B cell (primary cell): ENCODE data around the gene GNAT3. TPM values are rescaled to one million over a fixed set of nuclear protein-coding genes. Genes with fewer than 3 reads are reported as not detected.

Source experiments
- ATAC-seq: fragments of 200-7000 bp; cut with Tn5 transposase; one replicate; pipeline ENCODE4 v1.10.0; 2021; ENCODE audit warnings: low read depth, mild to moderate bottlenecking, moderate number of reproducible peaks, moderate library complexity
- CTCF ChIA-PET: fragments of 350-600 bp; sonication (Branson Sonifier 250); formaldehyde crosslinking; loops from one replicate; lab custom pipeline; 2021; ENCODE audit warnings: antibody characterized with exemption, inconsistent platforms; lab: Charles Lee
- POLR2A ChIA-PET: fragments of 350-600 bp; sonication (Branson Sonifier 250); formaldehyde crosslinking; loops from one replicate; lab custom pipeline; 2021; ENCODE audit warnings: antibody characterized with exemption; lab: Charles Lee
- DNase-seq: peaks from one replicate; pipeline ENCODE4 v3.0.0; 2013
- H2AFZ ChIP-seq: 2 replicates; pipeline ENCODE4 v1.6.1; 2012; ENCODE audit warnings: mild to moderate bottlenecking, low read depth, low read length; ENCODE audit not compliant: insufficient read depth, poor library complexity, severe bottlenecking
- H3K27ac ChIP-seq, 2 donors: 1 replicate in 1 of 2; 2 replicates in 1 of 2; pipeline ENCODE4 v1.5.1; 2012 to 2013; ENCODE audit warnings: low read length in 2 of 2, mild to moderate bottlenecking in 2 of 2, moderate library complexity in 1 of 2
- H3K27me3 ChIP-seq, 4 experiments: fragments of 200-600 bp in 1 of 4; sonication (generic) in 1 of 4; replicated peaks in 1 of 4; 1 replicate in 2 of 4; 2 replicates in 2 of 4; pipeline versions ENCODE4 v1.6.1 to v1.7.0; 2013 to 2016; ENCODE audit warnings: low read length in 3 of 4, mild to moderate bottlenecking in 2 of 4, mixed read lengths in 1 of 4, moderate library complexity in 1 of 4; ENCODE audit not compliant: insufficient read depth in 4 of 4, control insufficient read depth in 3 of 4; ENCODE audit errors: control extremely low read depth in 1 of 4
- H3K36me3 ChIP-seq, 2 experiments: replicated peaks in 1 of 2; 1 replicate in 1 of 2; 2 replicates in 1 of 2; pipeline versions ENCODE4 v1.6.1 to v1.7.1; 2013; ENCODE audit warnings: low read length in 1 of 2; ENCODE audit not compliant: insufficient read depth in 2 of 2, control insufficient read depth in 1 of 2; ENCODE audit errors: control extremely low read depth in 1 of 2, extremely low read depth in 1 of 2
- H3K4me1 ChIP-seq, 2 donors: fragments of 200-600 bp in 1 of 2; sonication (generic) in 1 of 2; 1 replicate in 1 of 2; 2 replicates in 1 of 2; pipeline versions ENCODE4 v1.5.1 to v1.6.1; 2013 to 2017; ENCODE audit warnings: low read length in 2 of 2; ENCODE audit not compliant: control insufficient read depth in 2 of 2, insufficient read depth in 2 of 2
- H3K4me2 ChIP-seq: replicated peaks from 2 replicates; pipeline ENCODE3; 2012; ENCODE audit warnings: mild to moderate bottlenecking, low read depth, low read length; ENCODE audit not compliant: poor library complexity, severe bottlenecking
- H3K4me3 ChIP-seq, 5 experiments: fragments of 200-600 bp in 1 of 5; sonication (generic) in 1 of 5; 1 replicate in 3 of 5; 2 replicates in 2 of 5; pipeline versions ENCODE4 v1.5.1 to v1.7.0; 2011 to 2016; ENCODE audit warnings: low read length in 4 of 5, mild to moderate bottlenecking in 4 of 5, low read depth in 2 of 5, control low read depth in 1 of 5, moderate library complexity in 1 of 5; ENCODE audit not compliant: insufficient read depth in 1 of 5; ENCODE audit errors: control extremely low read depth in 1 of 5, extremely low read depth in 1 of 5
- H3K79me2 ChIP-seq: fragments of 200-600 bp; sonication (generic); one replicate; pipeline ENCODE4 v1.6.0; 2016; ENCODE audit warnings: low read length; ENCODE audit not compliant: control insufficient read depth, insufficient read depth
- H3K9ac ChIP-seq: fragments of 200-600 bp; sonication (generic); 2 replicates; pipeline ENCODE4 v1.6.1; 2017; ENCODE audit warnings: mild to moderate bottlenecking, low read length, moderate library complexity
- H3K9me3 ChIP-seq, 3 donors: one replicate each; pipeline versions ENCODE4 v1.6.1 to v1.7.1; 2013; ENCODE audit warnings: low read length in 2 of 3; ENCODE audit not compliant: control insufficient read depth in 2 of 3, insufficient read depth in 1 of 3; ENCODE audit errors: control extremely low read depth in 1 of 3
- H4K20me1 ChIP-seq: 2 replicates; pipeline ENCODE4 v1.6.0; 2012; ENCODE audit warnings: mild to moderate bottlenecking, low read length; ENCODE audit not compliant: insufficient read depth, control insufficient read depth, poor library complexity, severe bottlenecking
- H3K27ac Mint-ChIP-seq: one replicate; pipeline ENCODE4 v1.8.0; 2021; ENCODE audit warnings: mixed read lengths
- H3K27me3 Mint-ChIP-seq: one replicate; pipeline ENCODE4 v1.8.0; 2021; ENCODE audit warnings: mixed read lengths
- H3K4me1 Mint-ChIP-seq: one replicate; pipeline ENCODE4 v1.8.0; 2021; ENCODE audit warnings: mixed read lengths
- H3K4me3 Mint-ChIP-seq: one replicate; pipeline ENCODE4 v1.8.0; 2021; ENCODE audit warnings: mixed read lengths
- H3K9me3 Mint-ChIP-seq: one replicate; pipeline ENCODE4 v1.8.0; 2022; ENCODE audit warnings: mixed read lengths; ENCODE audit not compliant: insufficient read depth
- EZH2 ChIP-seq: IDR thresholded peaks from 2 replicates; pipeline ENCODE4 v1.6.1; 2012; ENCODE audit warnings: borderline replicate concordance, low read depth, mild to moderate bottlenecking, moderate library complexity, low read length; ENCODE audit not compliant: insufficient read depth, poor library complexity, severe bottlenecking
- WGBS: methylation state at CpG from one replicate; pipeline ENCODE4 v1.1.5; 2013; ENCODE audit warnings: missing lambda C conversion rate; ENCODE audit not compliant: insufficient coverage; 5-methylcytosine and 5-hydroxymethylcytosine counted together
- intact Hi-C: fragments of 100-400 bp; cut with micrococcal nuclease; formaldehyde crosslinking; loops from one replicate; pipeline ENCODE4 v1.10.0; 2022
- polyA plus RNA-seq: library from polyadenylated mRNA; depleted of rRNA; stranded (reverse); fragments of >200 nt; gene quantifications from 2 replicates; pipeline ENCODE4 v1.2.3, GENCODE V29; 2012
- total RNA-seq, 2 donors: library from RNA; stranded (reverse); fragments of 120-200 nt in 1 of 2; gene quantifications; 1 replicate in 1 of 2; 2 replicates in 1 of 2; pipeline versions ENCODE4 v1.2.3 to v1.2.4, GENCODE V29; 2013 to 2022
- TF ChIP-seq, protein P1 (sequence below): fragments of 200-600 bp; IDR thresholded peaks from one replicate; pipeline ENCODE4 v1.8.0; 2022; ENCODE audit warnings: antibody characterized with exemption, mild to moderate bottlenecking

Gene GNAT3
- total and polyA plus RNA-seq, 2 donors (not counting 1 experiment from before 2014, with no cell fraction given), result not detected

DNA sequence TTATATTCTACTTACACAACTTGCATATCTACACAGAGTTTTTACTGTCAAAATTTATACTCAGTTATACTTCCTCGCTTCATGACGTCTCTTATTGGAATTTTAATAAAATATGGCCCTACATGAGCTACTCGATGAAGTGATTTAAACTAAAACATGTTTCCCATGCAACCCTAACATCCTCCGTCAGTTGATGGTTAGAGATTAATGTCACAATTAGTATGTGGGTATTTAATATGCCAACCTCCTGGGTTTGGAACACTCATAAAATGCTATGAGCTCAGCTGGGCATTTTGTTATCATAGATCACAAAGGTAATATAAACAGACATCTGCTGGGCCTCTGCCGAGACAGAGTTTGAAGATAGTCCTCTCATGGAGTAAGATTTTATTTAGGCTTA lies 66.5 kb downstream of the GNAT3 start:
- H3K9me3 ChIP-seq, result no peaks in the 10 kb centered on the region
- H3K4me1 Mint-ChIP-seq, result no peaks in the 10 kb centered on the region
- no peaks in the 10 kb centered on the region for H3K79me2 ChIP-seq
- H3K27ac Mint-ChIP-seq, result no peak overlapping the region
- ATAC-seq (no peak), DNase-seq (no peak)
- POLR2A ChIA-PET, result no interaction called here
- H2AFZ ChIP-seq, result no peak overlapping the region
- no peak overlapping the region for H3K4me3 Mint-ChIP-seq
- no peak overlapping the region for H3K4me2 ChIP-seq
- no peaks in the 10 kb centered on the region for H4K20me1 ChIP-seq
- WGBS, result no CpG with 5 or more reads among the region's 5 CpGs
- TF ChIP-seq, protein P1, sequence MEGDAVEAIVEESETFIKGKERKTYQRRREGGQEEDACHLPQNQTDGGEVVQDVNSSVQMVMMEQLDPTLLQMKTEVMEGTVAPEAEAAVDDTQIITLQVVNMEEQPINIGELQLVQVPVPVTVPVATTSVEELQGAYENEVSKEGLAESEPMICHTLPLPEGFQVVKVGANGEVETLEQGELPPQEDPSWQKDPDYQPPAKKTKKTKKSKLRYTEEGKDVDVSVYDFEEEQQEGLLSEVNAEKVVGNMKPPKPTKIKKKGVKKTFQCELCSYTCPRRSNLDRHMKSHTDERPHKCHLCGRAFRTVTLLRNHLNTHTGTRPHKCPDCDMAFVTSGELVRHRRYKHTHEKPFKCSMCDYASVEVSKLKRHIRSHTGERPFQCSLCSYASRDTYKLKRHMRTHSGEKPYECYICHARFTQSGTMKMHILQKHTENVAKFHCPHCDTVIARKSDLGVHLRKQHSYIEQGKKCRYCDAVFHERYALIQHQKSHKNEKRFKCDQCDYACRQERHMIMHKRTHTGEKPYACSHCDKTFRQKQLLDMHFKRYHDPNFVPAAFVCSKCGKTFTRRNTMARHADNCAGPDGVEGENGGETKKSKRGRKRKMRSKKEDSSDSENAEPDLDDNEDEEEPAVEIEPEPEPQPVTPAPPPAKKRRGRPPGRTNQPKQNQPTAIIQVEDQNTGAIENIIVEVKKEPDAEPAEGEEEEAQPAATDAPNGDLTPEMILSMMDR, result no peak
- TF ChIP-seq EZH2, result no peak
- no peak overlapping the region for H3K27ac ChIP-seq
- no peaks in the 10 kb centered on the region for H3K9me3 Mint-ChIP-seq
- H3K9ac ChIP-seq, result no peak overlapping the region
- H3K4me1 ChIP-seq, result no peaks in the 10 kb centered on the region
- CTCF ChIA-PET, result no interaction called here
- H3K27me3 Mint-ChIP-seq, result no peaks in the 10 kb centered on the region
- H3K27me3 ChIP-seq, result no peaks in the 10 kb centered on the region
- no peaks in the 10 kb centered on the region for H3K36me3 ChIP-seq
- H3K4me3 ChIP-seq, result no peak overlapping the region
- intact Hi-C loops, result no loop called here

DNA sequence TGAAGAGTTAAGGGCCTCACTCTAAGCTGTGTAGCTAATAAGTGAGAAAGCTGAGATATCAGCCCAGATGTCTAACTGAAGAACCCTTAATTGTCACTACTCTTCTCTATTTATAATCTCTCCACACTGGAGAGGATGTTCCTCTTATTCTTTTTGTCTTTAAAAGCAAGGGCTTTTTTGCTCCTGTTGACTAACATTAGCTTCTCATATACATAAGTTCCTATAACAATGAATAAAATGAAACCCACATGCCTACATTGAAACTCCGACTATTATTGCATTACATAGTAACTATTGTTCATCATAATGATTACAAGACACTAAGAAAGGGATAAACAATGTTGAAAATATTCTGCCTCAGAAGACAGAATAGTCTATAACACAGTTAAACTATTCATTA lies 67.1 kb downstream of the GNAT3 start:
- Mint-ChIP-seq H3K27ac (no peak overlapping the region), H3K4me1 (no peaks in the 10 kb centered on the region), H3K27me3 (no peaks in the 10 kb centered on the region), H3K4me3 (no peak overlapping the region), H3K9me3 (no peaks in the 10 kb centered on the region)
- Histone ChIP-seq H3K9me3 (no peaks in the 10 kb centered on the region), H4K20me1 (no peaks in the 10 kb centered on the region), H3K27me3 (no peaks in the 10 kb centered on the region), H3K4me2 (no peak overlapping the region), H3K36me3 (no peaks in the 10 kb centered on the region), H3K4me1 (no peaks in the 10 kb centered on the region), H3K79me2 (no peaks in the 10 kb centered on the region), H3K4me3 (no peak overlapping the region), H3K9ac (no peak overlapping the region), H3K27ac (no peak overlapping the region), H2AFZ (no peak overlapping the region)
- intact Hi-C loops, result no loop called here
- DNase-seq (no peak), ATAC-seq (no peak)
- ChIA-PET CTCF (no interaction called here), POLR2A (no interaction called here)
- no peak for TF ChIP-seq EZH2
- TF ChIP-seq, protein P1, result no peak
- no CpG with 5 or more reads among the region's 1 CpG for WGBS
